ENCODE measurements around the gene ASB6.

DNA sequence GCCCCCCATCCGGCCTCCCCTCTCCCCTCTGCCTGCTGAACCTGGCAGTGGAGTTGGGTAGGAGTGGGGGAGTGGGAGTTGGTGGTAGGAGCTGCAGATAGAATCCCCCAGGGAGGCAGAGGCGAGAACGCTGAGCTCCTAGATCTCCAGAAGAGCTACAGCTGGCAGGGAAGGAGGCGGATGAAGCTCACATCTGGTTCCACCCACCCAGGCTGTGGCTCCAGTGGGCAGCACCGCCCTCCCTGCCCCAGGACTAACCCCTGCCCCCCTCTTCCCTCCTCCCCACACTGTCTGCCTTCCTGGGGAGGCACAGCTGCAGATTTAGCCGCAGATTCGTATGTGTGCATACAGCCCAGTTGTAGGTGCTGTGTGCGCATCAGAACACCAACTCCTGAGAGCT, 55.3 kb downstream of the ASB6 start:
- TF ChIP-seq USF2 (CRISPR knock-in tag; IDR thresholded peaks at IDR 0.05) (no peak), ZNF425 (CRISPR knock-in tag; conservative IDR thresholded peaks at IDR 0.05) (no peak), ESRRA (CRISPR knock-in tag; IDR thresholded peaks at IDR 0.05; ENCODE audit: borderline replicate concordance) (no peak), CTCF (IDR thresholded peaks at IDR 0.05) (no peak), ZNF416 (CRISPR knock-in tag; IDR thresholded peaks at IDR 0.05) (no peak), RELA (CRISPR knock-in tag; IDR thresholded peaks at IDR 0.05; ENCODE audit: borderline replicate concordance) (no peak), CBFB (CRISPR knock-in tag; IDR thresholded peaks at IDR 0.05; ENCODE audit: low read depth) (no peak), USF1 (CRISPR knock-in tag; IDR thresholded peaks at IDR 0.05) (no peak), ZNF232 (CRISPR knock-in tag; IDR thresholded peaks at IDR 0.05) (no peak), SP1 (CRISPR knock-in tag; conservative IDR thresholded peaks at IDR 0.05) (no peak), NFYB (CRISPR knock-in tag; conservative IDR thresholded peaks at IDR 0.05; ENCODE audit: low read depth) (no peak), SMAD3 (CRISPR knock-in tag; IDR thresholded peaks at IDR 0.05; ENCODE audit: borderline replicate concordance) (no peak)
- TF ChIP-seq, protein P1, sequence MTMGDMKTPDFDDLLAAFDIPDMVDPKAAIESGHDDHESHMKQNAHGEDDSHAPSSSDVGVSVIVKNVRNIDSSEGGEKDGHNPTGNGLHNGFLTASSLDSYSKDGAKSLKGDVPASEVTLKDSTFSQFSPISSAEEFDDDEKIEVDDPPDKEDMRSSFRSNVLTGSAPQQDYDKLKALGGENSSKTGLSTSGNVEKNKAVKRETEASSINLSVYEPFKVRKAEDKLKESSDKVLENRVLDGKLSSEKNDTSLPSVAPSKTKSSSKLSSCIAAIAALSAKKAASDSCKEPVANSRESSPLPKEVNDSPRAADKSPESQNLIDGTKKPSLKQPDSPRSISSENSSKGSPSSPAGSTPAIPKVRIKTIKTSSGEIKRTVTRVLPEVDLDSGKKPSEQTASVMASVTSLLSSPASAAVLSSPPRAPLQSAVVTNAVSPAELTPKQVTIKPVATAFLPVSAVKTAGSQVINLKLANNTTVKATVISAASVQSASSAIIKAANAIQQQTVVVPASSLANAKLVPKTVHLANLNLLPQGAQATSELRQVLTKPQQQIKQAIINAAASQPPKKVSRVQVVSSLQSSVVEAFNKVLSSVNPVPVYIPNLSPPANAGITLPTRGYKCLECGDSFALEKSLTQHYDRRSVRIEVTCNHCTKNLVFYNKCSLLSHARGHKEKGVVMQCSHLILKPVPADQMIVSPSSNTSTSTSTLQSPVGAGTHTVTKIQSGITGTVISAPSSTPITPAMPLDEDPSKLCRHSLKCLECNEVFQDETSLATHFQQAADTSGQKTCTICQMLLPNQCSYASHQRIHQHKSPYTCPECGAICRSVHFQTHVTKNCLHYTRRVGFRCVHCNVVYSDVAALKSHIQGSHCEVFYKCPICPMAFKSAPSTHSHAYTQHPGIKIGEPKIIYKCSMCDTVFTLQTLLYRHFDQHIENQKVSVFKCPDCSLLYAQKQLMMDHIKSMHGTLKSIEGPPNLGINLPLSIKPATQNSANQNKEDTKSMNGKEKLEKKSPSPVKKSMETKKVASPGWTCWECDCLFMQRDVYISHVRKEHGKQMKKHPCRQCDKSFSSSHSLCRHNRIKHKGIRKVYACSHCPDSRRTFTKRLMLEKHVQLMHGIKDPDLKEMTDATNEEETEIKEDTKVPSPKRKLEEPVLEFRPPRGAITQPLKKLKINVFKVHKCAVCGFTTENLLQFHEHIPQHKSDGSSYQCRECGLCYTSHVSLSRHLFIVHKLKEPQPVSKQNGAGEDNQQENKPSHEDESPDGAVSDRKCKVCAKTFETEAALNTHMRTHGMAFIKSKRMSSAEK (CRISPR knock-in tag; IDR thresholded peaks at IDR 0.05; ENCODE audit: borderline replicate concordance) = no peak
